Raji (cell line): ENCODE measurements around the gene WNK2.

Experiments
- POLR2A ChIP-seq: IDR thresholded peaks from 2 replicates; pipeline ENCODE4 v1.6.1; 2011; ENCODE audit warnings: low read depth, low read length, control low read depth; ENCODE audit not compliant: insufficient read depth

The WNK2 gene

DNA sequence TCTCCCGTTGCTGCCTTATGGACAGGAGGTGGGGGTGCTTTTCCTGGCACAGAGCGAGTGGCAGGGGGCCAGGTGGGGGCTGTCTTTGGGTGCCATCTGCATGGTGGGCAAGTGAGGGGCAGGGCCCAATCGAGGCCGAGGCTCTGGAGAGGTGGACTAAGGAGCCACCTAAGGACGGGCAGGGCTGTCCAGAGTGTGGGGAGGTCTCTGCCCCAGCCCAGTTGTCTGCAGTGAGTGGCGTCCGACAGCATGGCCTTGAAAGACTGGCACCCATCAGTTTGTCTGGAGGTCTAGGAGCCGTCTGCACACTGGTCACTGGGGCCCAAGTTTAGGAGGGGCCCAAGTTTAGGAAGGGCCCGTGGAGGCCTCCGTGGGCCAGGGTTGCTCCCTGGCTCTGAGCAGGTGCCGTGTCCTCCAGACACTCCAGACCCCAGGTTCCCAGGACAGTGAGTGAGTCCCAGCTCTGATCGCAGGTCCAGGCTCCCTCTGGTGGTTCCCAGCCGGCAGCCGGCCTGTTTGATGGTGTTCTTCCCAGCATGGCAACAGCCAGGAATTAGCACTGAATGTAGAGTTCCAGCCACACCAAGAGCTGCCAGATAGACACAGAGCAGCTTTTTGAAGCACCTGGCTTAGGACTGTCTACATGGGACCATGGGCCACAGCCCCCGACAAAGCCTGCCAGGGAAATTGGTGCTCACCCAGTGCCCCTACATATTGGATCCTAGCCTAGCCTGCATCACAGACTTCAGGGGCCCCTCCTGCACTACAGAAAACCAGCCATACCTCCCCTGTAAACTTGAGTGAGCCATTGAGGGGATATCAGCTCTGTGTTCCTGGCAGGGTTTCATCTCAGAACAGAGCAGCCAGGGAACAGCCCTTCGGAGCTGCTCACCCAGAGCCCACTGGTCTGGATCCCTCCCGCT, 120.9 kb downstream of the WNK2 start:
- TF ChIP-seq POLR2A, result no peak

GRCh38 chr9:93305497-93306020, 121.6 kb downstream of the WNK2 start:
- no peak for TF ChIP-seq POLR2A

GRCh38 chr9:93306081-93306480, 122.1 kb downstream of the WNK2 start:
- TF ChIP-seq POLR2A, result no peak

- TF ChIP-seq POLR2A, result no peak
Observed at GRCh38 chr9:93306579-93307091, 122.7 kb downstream of the WNK2 start.

- TF ChIP-seq POLR2A, result no peak
Observed at GRCh38 chr9:93307468-93308157, 123.7 kb downstream of the WNK2 start.

DNA sequence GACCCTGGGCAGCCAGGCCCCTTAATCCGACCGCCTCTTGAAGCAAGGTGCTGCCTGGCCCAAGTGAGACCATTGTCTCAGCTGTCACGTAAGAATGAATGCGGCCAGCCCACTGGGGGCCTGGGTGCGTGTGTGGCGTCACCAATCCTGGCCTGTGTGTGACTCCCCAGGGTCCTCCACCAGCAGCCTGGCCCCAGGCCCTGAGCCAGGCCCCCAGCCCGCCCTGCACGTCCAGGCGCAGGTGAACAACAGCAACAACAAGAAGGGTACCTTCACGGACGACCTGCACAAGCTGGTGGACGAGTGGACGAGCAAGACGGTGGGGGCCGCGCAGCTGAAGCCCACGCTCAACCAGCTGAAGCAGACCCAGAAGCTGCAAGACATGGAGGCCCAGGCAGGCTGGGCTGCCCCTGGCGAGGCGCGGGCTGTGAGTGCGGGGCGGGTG, 124.2 kb downstream of the WNK2 start:
- TF ChIP-seq POLR2A, result no peak

DNA sequence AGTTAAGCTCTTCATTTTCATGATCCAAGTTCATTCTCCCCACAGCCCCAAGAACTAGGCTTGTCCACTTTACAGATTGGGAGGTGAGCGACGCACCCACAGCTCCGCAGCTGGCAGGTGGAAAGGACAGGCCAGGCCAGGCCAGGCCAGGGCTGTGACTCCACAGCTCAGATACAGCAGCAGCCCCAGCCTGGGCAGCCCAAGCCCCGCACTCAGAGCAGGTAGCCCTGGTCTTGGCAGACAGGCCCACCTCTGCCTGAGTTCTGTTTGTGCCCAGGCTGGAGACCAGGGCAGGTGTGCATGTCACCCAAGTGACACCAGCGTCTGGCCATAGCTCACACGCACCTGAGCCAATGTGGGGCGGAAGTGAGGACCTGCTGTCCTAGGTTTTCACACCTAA, 124.7 kb downstream of the WNK2 start:
- TF ChIP-seq POLR2A, result no peak

- TF ChIP-seq POLR2A, result no peak
Observed at GRCh38 chr9:93309889-93310425, 126.0 kb downstream of the WNK2 start.

DNA sequence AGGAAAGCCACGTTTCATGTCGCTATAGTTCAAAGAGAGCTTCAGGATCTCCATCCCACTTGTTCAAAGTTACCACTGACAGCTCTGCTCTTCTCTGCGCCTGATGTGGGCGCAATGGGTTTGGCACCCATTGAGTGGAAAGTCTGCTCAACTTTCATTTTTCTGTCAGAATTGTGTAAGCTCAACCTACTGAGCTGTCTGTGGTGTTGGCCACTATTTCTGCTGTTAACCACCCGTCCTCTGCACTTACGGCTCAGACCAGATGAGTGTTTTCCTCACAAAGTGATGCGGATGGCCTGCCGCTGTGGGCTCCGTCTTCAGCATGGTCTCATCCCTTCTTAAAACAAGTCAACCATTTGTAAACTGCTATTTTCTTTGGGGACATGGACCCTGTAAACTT, 131.2 kb downstream of the WNK2 start:
- TF ChIP-seq POLR2A, result no peak

DNA sequence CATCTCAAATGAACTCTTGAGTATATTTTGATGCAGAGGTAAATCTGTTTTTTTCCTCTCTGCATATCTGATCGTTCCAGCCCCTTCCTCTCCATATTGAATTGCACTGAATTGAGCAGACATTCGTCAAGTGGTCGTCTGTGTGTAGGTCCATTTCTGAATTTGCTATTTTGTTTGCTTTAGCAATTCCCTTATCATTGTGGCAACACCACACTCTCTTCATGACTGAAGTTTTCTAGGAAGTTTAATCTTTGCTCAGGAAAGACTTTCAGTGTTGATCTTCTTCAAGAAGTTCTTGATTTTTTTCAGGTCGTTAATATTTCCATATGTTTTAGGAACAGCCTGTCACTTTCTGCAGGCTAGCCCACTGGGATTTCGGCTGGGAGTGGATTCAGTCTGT, 132.0 kb downstream of the WNK2 start:
- no peak for TF ChIP-seq POLR2A

GRCh38 chr9:93316726-93317494, 133.0 kb downstream of the WNK2 start:
- no peak for TF ChIP-seq POLR2A

GRCh38 chr9:93317495-93318094, 133.7 kb downstream of the WNK2 start:
- TF ChIP-seq POLR2A, result no peak

- TF ChIP-seq POLR2A, result no peak
Observed at GRCh38 chr9:93318480-93318879, 134.5 kb downstream of the WNK2 start.

DNA sequence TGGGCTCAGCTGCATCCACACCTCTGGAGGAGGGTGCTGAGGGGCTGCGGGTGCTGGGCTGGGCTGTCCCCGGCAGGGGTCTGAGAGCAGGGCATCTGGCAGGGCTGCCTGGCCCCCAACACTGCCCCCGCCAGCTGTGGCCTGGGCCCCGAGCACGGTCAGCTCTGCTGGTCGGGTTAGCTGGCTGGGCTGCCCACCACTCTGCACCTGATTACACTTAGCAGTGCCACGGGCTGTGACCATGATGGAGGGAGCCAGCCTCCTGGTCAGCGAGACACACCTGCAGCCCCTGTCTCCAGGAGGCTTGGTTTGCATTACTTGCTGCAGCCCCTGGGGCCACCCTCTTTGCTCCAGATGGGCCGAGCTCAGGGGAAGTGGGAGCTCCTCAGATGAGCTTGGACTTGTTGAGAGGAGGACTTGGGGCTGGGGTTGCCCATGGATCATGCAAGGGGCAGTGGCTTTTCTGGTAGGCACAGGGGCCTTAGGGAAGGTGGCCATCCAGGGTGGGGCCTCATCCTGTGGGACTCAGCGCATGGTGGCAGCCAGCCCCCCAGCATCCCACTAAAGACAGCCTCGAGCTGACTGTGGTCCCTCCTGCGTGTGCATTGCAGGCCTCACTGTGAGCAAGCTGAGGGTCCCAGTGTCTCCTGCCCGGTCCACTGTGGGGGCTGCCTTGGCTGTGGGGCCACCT, 135.5 kb downstream of the WNK2 start:
- TF ChIP-seq POLR2A, result no peak
